ENCODE measurements around the gene CFAP77.

- no peak for TF ChIP-seq JUND (IDR thresholded peaks at IDR 0.05; ENCODE audit: low read length)
- no peak for TF ChIP-seq CTCF (IDR thresholded peaks at IDR 0.05; ENCODE audit: control extremely low read depth in 1 of 3, insufficient read depth in 1 of 3, low read depth in 1 of 3, low read length in 3 of 3)
- no peak for TF ChIP-seq POLR2AphosphoS5 (IDR thresholded peaks at IDR 0.05; ENCODE audit: low read depth, low read length)
- TF ChIP-seq ZNF274 (IDR thresholded peaks at IDR 0.05; ENCODE audit: borderline replicate concordance, extremely low read depth, low read length), result no peak
- TF ChIP-seq YY1 (IDR thresholded peaks at IDR 0.05; ENCODE audit: low read depth, low read length), result no peak
- TF ChIP-seq CEBPB (IDR thresholded peaks at IDR 0.05; ENCODE audit: low read depth, low read length), result no peak
- TF ChIP-seq JUN (IDR thresholded peaks at IDR 0.05; ENCODE audit: low read depth, low read length), result no peak
- TF ChIP-seq SRF (IDR thresholded peaks at IDR 0.05; ENCODE audit: low read depth, low read length), result no peak
- TF ChIP-seq PHF8 (conservative IDR thresholded peaks at IDR 0.05; ENCODE audit: low read depth, low read length), result no peak
- no peak for TF ChIP-seq CREB1 (IDR thresholded peaks at IDR 0.05)
Observed at GRCh38 chr9:132418726-132419363, 8.8 kb downstream of the CFAP77 start.

Data from H1 (cell line).